Liver (tissue), 9 donors: ENCODE results near the gene SENP7. TPM values are rescaled to one million over a fixed set of nuclear protein-coding genes. Genes with fewer than 3 reads are reported as not detected.
"Not testable (repeated sequence)": the region's sequence is repeated elsewhere in the genome, so short reads cannot be mapped to it uniquely, and the experiment has no call there.

Experiments
- DNase-seq: peaks from one replicate; pipeline ENCODE4 v3.0.0-alpha.2; 2017; ENCODE audit warnings: low spot score
- H3K27ac ChIP-seq, 2 donors: one replicate each; pipeline ENCODE4 v1.7.0; 2013; ENCODE audit warnings: inconsistent platforms in 2 of 2, low read length in 2 of 2, control low read depth in 1 of 2, low read depth in 1 of 2, mild to moderate bottlenecking in 1 of 2
- H3K27me3 ChIP-seq, 4 donors: one replicate each; pipeline versions ENCODE4 v1.6.1 to v1.7.0; 2013; ENCODE audit warnings: low read length in 3 of 4, inconsistent platforms in 1 of 4, mild to moderate bottlenecking in 1 of 4, moderate library complexity in 1 of 4; ENCODE audit not compliant: control insufficient read depth in 4 of 4, insufficient read depth in 4 of 4
- H3K36me3 ChIP-seq, 4 donors: one replicate each; pipeline versions ENCODE4 v1.6.1 to v1.7.0; 2013; ENCODE audit warnings: low read length in 3 of 4, mild to moderate bottlenecking in 3 of 4, low read depth in 1 of 4, moderate library complexity in 1 of 4; ENCODE audit not compliant: control insufficient read depth in 4 of 4, insufficient read depth in 3 of 4
- H3K4me1 ChIP-seq, 4 donors: one replicate each; pipeline versions ENCODE4 v1.6.1 to v1.7.0; 2013; ENCODE audit warnings: low read length in 3 of 4, mild to moderate bottlenecking in 3 of 4, moderate library complexity in 1 of 4; ENCODE audit not compliant: control insufficient read depth in 4 of 4, insufficient read depth in 4 of 4
- H3K4me3 ChIP-seq, 3 donors: one replicate each; pipeline versions ENCODE4 v1.6.1 to v1.7.0; 2013; ENCODE audit warnings: low read length in 3 of 3, control low read depth in 1 of 3, low read depth in 1 of 3, mild to moderate bottlenecking in 1 of 3
- H3K9ac ChIP-seq, 2 donors: one replicate each; pipeline ENCODE4 v1.7.0; 2013; ENCODE audit warnings: low read length in 2 of 2, mild to moderate bottlenecking in 2 of 2, moderate library complexity in 2 of 2, control low read depth in 1 of 2, low read depth in 1 of 2
- H3K9me3 ChIP-seq, 4 donors: one replicate each; pipeline versions ENCODE4 v1.6.1 to v1.7.0; 2013; ENCODE audit warnings: low read length in 3 of 4; ENCODE audit not compliant: control insufficient read depth in 4 of 4
- CTCF ChIP-seq: fragments of 150-350 bp; IDR thresholded peaks from 2 replicates; pipeline ENCODE4 v1.5.1; 2017; ENCODE audit warnings: improper control_type of control experiment, low read depth, low read length; ENCODE audit not compliant: missing input control
- FOXA2 ChIP-seq: IDR thresholded peaks from 2 replicates; pipeline ENCODE4 v1.6.1; 2016; ENCODE audit warnings: antibody characterized with exemption
- GABPA ChIP-seq, 2 donors: IDR thresholded peaks in 1 of 2; conservative IDR thresholded peaks in 1 of 2; 2 replicates each; pipeline ENCODE4 v1.6.1; 2016; ENCODE audit warnings: antibody characterized with exemption in 2 of 2, mild to moderate bottlenecking in 1 of 2, moderate library complexity in 1 of 2
- HNF4A ChIP-seq, 2 donors: conservative IDR thresholded peaks; 2 replicates each; pipeline ENCODE4 v1.6.1; 2016; ENCODE audit warnings: antibody characterized with exemption in 2 of 2, mild to moderate bottlenecking in 2 of 2
- HNF4G ChIP-seq: IDR thresholded peaks from 2 replicates; pipeline ENCODE4 v1.6.1; 2016; ENCODE audit warnings: antibody characterized with exemption
- RAD21 ChIP-seq, 2 donors: IDR thresholded peaks; 2 replicates each; pipeline ENCODE4 v1.6.1; 2016; ENCODE audit warnings: antibody characterized with exemption in 2 of 2, mild to moderate bottlenecking in 2 of 2
- SP1 ChIP-seq: IDR thresholded peaks from 2 replicates; pipeline ENCODE4 v1.6.1; 2018; ENCODE audit warnings: antibody characterized with exemption, mild to moderate bottlenecking
- TAF1 ChIP-seq: conservative IDR thresholded peaks from 2 replicates; pipeline ENCODE4 v1.6.1; 2016; ENCODE audit warnings: antibody characterized with exemption, mild to moderate bottlenecking
- WGBS: extraction: QIAGEN DNeasy Blood & Tissue Kit; methylation state at CpG from one replicate; pipeline ENCODE4 v1.1.7; 2013; 5-methylcytosine and 5-hydroxymethylcytosine counted together
- polyA plus RNA-seq, 2 donors: library from polyadenylated mRNA; stranded (reverse) in 1 of 2; unstranded in 1 of 2; fragments of 200-250 nt in 1 of 2; fragments of >200 nt in 1 of 2; fragmentation: Nextera tagmentation in 1 of 2; extraction: Ambion mirVana in 1 of 2; gene quantifications; one replicate each; pipeline versions ENCODE4 v1.2.1 to v1.2.3, GENCODE V29; 2013 to 2015
- total RNA-seq, 2 donors: library from RNA; depleted of rRNA; stranded (reverse); fragments of >200 nt; gene quantifications; one replicate each; pipeline ENCODE4 v1.2.3, GENCODE V29; 2014
- donor health status: healthy.
- donor health status: healthy.
- donor health status: healthy.
- donor health status: healthy.
- donor health status: healthy.

Gene SENP7
- total and polyA plus RNA-seq, 4 donors, result 1.9 to 18.5 (median 6.8) TPM

GRCh38 chr3:101478980-101479379, 34.0 kb downstream of the SENP7 start (continued):
- no peak for TF ChIP-seq HNF4G
- no peak for TF ChIP-seq CTCF
- TF ChIP-seq GABPA (IDR thresholded peaks at IDR 0.05 in 1 of 2, conservative IDR thresholded peaks at IDR 0.05 in 1 of 2), result no peak
- TF ChIP-seq FOXA2, result no peak
- no peak for TF ChIP-seq RAD21 (IDR thresholded peaks at IDR 0.05)
- TF ChIP-seq SP1, result no peak
- TF ChIP-seq TAF1, result no peak
- TF ChIP-seq HNF4A (conservative IDR thresholded peaks at IDR 0.05), result no peak

- DNase-seq, H3K27ac ChIP-seq, H3K9ac ChIP-seq, H3K27me3 ChIP-seq, H3K36me3 ChIP-seq, H3K4me1 ChIP-seq, H3K4me3 ChIP-seq, H3K9me3 ChIP-seq: not testable (repeated sequence)
- 95% methylated on average over 2 of the region's 2 CpGs for WGBS
Observed at GRCh38 chr3:101474841-101475552, 38.0 kb downstream of the SENP7 start.

GRCh38 chr3:101468676-101469075, 44.3 kb downstream of the SENP7 start:
- H3K9ac ChIP-seq, DNase-seq, H3K36me3 ChIP-seq, H3K27me3 ChIP-seq, H3K9me3 ChIP-seq, H3K4me1 ChIP-seq, H3K4me3 ChIP-seq, H3K27ac ChIP-seq: not testable (repeated sequence)
- 97% methylated on average over 4 of the region's 4 CpGs for WGBS

GRCh38 chr3:101467310-101467663, 45.7 kb downstream of the SENP7 start:
- not testable (repeated sequence) for H3K9me3 ChIP-seq, H3K9ac ChIP-seq, H3K4me3 ChIP-seq, H3K27me3 ChIP-seq, H3K36me3 ChIP-seq, H3K4me1 ChIP-seq, DNase-seq, H3K27ac ChIP-seq
- WGBS, result 58% methylated on average over 3 of the region's 3 CpGs
